Adrenal gland (tissue), 12 donors: ENCODE results near the gene PDGFD. TPM values are rescaled to one million over a fixed set of nuclear protein-coding genes. Genes with fewer than 3 reads are reported as not detected.
"Not testable (repeated sequence)": the region's sequence is repeated elsewhere in the genome, so short reads cannot be mapped to it uniquely, and the experiment has no call there.

ENCODE experiments used
- DNase-seq, 7 donors: peaks; one replicate each; pipeline ENCODE4 v3.0.0-alpha.2; 2019 to 2020
- H3K27ac ChIP-seq, 5 donors: fragments of 200-600 bp; sonication (generic) in 4 of 5; 1 replicate in 3 of 5; 2 replicates in 2 of 5; pipeline versions ENCODE4 v1.5.1 to v1.8.0; 2016 to 2020; ENCODE audit warnings: mild to moderate bottlenecking in 1 of 5
- H3K27me3 ChIP-seq: fragments of 200-600 bp; 2 replicates; pipeline ENCODE4 v1.8.0; 2021
- H3K36me3 ChIP-seq, 2 donors: fragments of 200-600 bp; replicated peaks in 1 of 2; 1 replicate in 1 of 2; 2 replicates in 1 of 2; pipeline versions ENCODE4 v1.5.1 to v1.8.0; 2018 to 2022
- H3K4me1 ChIP-seq, 2 donors: fragments of 200-600 bp; replicated peaks in 1 of 2; 1 replicate in 1 of 2; 2 replicates in 1 of 2; pipeline versions ENCODE4 v1.5.1 to v1.8.0; 2018 to 2021
- H3K4me3 ChIP-seq, 4 donors: fragments of 200-600 bp; sonication (generic) in 3 of 4; one replicate each; pipeline ENCODE4 v1.5.1; 2016 to 2018
- H3K9me3 ChIP-seq, 3 donors: fragments of 200-600 bp; sonication (generic) in 1 of 3; replicated peaks in 1 of 3; 1 replicate in 2 of 3; 2 replicates in 1 of 3; pipeline versions ENCODE4 v1.5.1 to v1.8.0; 2016 to 2021
- CTCF ChIP-seq, 6 experiments: fragments of 450-650 bp in 4 of 6; fragments of 200-600 bp in 2 of 6; sonication (generic) in 1 of 6; IDR thresholded peaks; 1 replicate in 5 of 6; 2 replicates in 1 of 6; pipeline versions ENCODE4 v1.5.1 to v1.8.0; 2016 to 2021; ENCODE audit warnings: antibody characterized with exemption in 6 of 6, mild to moderate bottlenecking in 2 of 6, moderate library complexity in 1 of 6
- POLR2A ChIP-seq, 2 donors: fragments of 450-650 bp; IDR thresholded peaks; one replicate each; pipeline ENCODE4 v1.6.1; 2017; ENCODE audit warnings: antibody characterized with exemption in 2 of 2, mild to moderate bottlenecking in 2 of 2, moderate library complexity in 1 of 2
- WGBS, 4 donors: extraction: QIAGEN DNeasy Blood & Tissue Kit in 2 of 4; methylation state at CpG; one replicate each; pipeline versions ENCODE4 v1.1.5 to v1.1.7; 2013 to 2017; 5-methylcytosine and 5-hydroxymethylcytosine counted together
- intact Hi-C, 2 donors: fragments of 100-400 bp; cut with DNase I; formaldehyde crosslinking; loops; one replicate each; pipeline versions ENCODE4 v1.14.1 to v1.15.0; 2022 to 2023
- polyA plus RNA-seq, 3 donors: library from polyadenylated mRNA; stranded (reverse); fragments of 200-250 nt in 2 of 3; fragments of 350-450 nt in 1 of 3; fragmentation: Illumina TruSeq in 1 of 3; extraction: RNeasy Lipid Tissue Mini Kit (QIAGEN cat#74804) in 1 of 3; gene quantifications; one replicate each; pipeline ENCODE4 v1.2.3, GENCODE V29; 2013 to 2014
- total RNA-seq, 9 donors: library from RNA; depleted of rRNA in 4 of 9; stranded (reverse); fragments of >200 nt in 4 of 9; fragments of 120-200 nt in 1 of 9; fragmentation: NEBNext Ultra II Directional in 1 of 9; extraction: Animal tissue kit (Norgen Biotek cat#: 25700) in 1 of 9; gene quantifications; one replicate each; pipeline versions ENCODE4 v1.1.0 to v1.2.4, GENCODE V29; 2013 to 2023
- donor health status: healthy with polysubstance abuse.
- donor health status: Bipolar disorder and iron deficiency.
- donor health status: DM: yes; HTN: yes; CAD: no.
- donor health status: DM: no; HTN: no; CAD: no.
- donor health status: DM: no; HTN: no; CAD: no.
- donor health status: DM: yes; HTN: yes; CAD: no.

Gene PDGFD
- total and polyA plus RNA-seq, 12 donors: 42.7 to 297 (median 199) TPM

GRCh38 chr11:104051778-104052177 lies 112.2 kb downstream of the PDGFD start:
- DNase-seq: no peak
- Histone ChIP-seq H3K4me3 (no peak overlapping the region), H3K36me3 (no peaks in the 10 kb centered on the region), H3K4me1 (peaks cover 13 to 29% of the 10 kb centered on the region in 2 donors), H3K27ac (no peak overlapping the region), H3K27me3 (no peaks in the 10 kb centered on the region), H3K9me3 (no peaks in the 10 kb centered on the region)
- 76 to 82% (median 79%) methylated on average over 4 of the region's 4 CpGs for WGBS, 4 donors
- TF ChIP-seq POLR2A (IDR thresholded peaks at IDR 0.05): no peak
- no peak for TF ChIP-seq CTCF (IDR thresholded peaks at IDR 0.05)
- intact Hi-C loops: no loop called here

- H3K27ac ChIP-seq: no peak overlapping the region
- H3K27me3 ChIP-seq: no peaks in the 10 kb centered on the region
- peaks cover under 1 to 10% of the 10 kb centered on the region in 2 donors for H3K4me1 ChIP-seq
- intact Hi-C loops: no loop called here
- no peak overlapping the region for H3K4me3 ChIP-seq
- H3K36me3 ChIP-seq: no peaks in the 10 kb centered on the region
- no peak for DNase-seq
- no peaks in the 10 kb centered on the region for H3K9me3 ChIP-seq
- WGBS, 4 donors: 60 to 77% (median 67%) methylated on average over 4 of the region's 4 CpGs
- TF ChIP-seq POLR2A (IDR thresholded peaks at IDR 0.05) (no peak), CTCF (IDR thresholded peaks at IDR 0.05) (no peak)
Observed at GRCh38 chr11:104049116-104049515, 114.8 kb downstream of the PDGFD start.

GRCh38 chr11:104046858-104047257 lies 117.1 kb downstream of the PDGFD start:
- H3K36me3 ChIP-seq, DNase-seq, H3K27me3 ChIP-seq, H3K4me3 ChIP-seq, intact Hi-C loops, H3K9me3 ChIP-seq, H3K27ac ChIP-seq: not testable (repeated sequence)
- WGBS, 4 donors: 94 to 97% (median 95%) methylated on average over 3 of the region's 3 CpGs
- H3K4me1 ChIP-seq: peaks cover 0 to 13% of the 10 kb centered on the region in 2 donors

GRCh38 chr11:104046331-104046730 lies 117.6 kb downstream of the PDGFD start:
- WGBS, 4 donors: 95 to 100% (median 95%) methylated on average over 2 of the region's 2 CpGs
- no peak for DNase-seq

More at GRCh38 chr11:104046331-104046730, 117.6 kb downstream of the PDGFD start:
- Histone ChIP-seq H3K27me3 (no peaks in the 10 kb centered on the region), H3K4me1 (peaks cover 4 to 16% of the 10 kb centered on the region in 2 donors), H3K27ac (no peak overlapping the region), H3K4me3 (no peak overlapping the region), H3K9me3 (no peaks in the 10 kb centered on the region), H3K36me3 (no peaks in the 10 kb centered on the region)
- TF ChIP-seq POLR2A (IDR thresholded peaks at IDR 0.05): no peak
- TF ChIP-seq CTCF (IDR thresholded peaks at IDR 0.05): no peak
- intact Hi-C loops: no loop called here
